GM18870 (cell line): Measurements from ENCODE around the gene DACT2.
"Not testable (repeated sequence)": the region's sequence is repeated elsewhere in the genome, so short reads cannot be mapped to it uniquely, and the experiment has no call there.

Experiments
- ATAC-seq: cut with Tn5 transposase; IDR thresholded peaks from one replicate; pipeline ENCODE4 v1.9.1; 2021; ENCODE audit warnings: moderate library complexity; ENCODE audit not compliant: unreplicated experiment

The DACT2 gene, protein sequence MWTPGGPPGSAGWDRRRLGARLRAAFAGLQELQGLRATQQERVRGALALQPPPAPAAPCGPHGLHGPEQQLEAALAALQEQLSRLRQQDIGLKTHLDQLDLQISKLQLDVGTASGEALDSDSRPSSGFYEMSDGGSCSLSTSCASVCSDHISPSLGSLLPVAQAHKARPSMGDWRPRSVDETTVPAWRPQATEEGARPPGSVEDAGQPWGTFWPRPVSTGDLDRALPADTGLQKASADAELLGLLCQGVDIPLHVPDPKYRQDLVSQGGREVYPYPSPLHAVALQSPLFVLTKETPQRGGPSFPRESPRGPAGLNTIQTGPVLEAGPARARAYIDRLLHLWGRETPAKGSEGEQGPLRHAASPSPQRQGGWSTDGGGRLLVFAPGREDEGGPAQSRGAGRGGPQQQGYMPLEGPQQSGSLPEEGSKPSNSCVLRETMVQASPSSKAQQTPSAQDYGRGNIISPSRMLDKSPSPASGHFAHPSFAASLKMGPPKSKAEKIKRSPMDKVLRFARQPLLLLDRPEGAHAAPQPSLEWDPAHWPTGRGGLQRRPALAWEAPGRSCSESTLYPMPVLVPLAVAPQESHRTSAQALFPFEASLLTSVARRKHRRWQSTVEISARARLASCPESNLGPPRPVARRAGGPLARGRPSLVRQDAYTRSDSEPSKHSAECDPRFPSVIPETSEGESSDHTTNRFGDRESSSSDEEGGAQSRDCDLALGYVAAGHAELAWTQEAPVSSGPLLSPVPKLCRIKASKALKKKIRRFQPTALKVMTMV

DNA sequence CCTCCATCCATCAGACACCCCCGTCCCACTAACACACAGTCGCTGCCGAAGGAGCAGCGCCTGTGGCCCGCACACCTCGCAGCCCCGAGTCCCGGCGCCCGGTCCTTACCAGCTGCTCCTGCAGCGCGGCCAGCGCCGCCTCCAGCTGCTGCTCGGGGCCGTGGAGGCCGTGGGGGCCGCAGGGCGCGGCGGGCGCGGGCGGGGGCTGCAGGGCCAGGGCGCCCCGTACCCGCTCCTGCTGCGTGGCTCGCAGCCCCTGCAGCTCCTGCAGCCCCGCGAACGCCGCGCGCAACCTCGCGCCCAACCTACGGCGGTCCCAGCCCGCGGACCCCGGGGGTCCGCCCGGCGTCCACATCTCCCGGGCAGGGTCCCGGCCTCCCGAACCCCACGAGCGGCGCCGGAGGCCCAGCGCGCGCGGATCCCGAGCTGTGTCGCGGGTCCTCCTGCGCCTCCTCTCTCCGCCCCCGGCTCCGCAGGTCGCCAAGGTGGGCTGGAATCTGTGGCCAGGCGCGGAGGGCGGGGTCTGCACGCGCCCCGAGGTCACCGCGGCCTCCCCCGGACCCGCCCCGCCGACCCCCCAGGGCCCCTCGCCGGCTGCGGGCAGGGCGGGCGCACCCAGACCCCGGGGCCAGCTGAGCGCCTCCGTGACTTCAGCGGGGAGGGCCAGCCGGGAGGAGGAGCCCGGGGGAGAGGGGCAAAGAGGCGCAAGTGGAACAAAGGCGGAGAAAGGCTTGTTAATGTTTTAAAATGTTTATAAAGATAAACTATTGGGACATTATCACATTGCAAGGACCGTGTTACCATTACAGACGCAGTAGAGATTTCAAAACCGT is at the start of gene DACT2:
Gene DACT2, minus strand, starts transcription at position 499 of the 833 bp plus-strand sequence. Its CDS starts 144 bp downstream, at position 355.
- ATAC-seq: no peak

GRCh38 chr6:168368936-168369335 is 49.4 kb upstream of the DACT2 start:
- no peak for ATAC-seq

DNA sequence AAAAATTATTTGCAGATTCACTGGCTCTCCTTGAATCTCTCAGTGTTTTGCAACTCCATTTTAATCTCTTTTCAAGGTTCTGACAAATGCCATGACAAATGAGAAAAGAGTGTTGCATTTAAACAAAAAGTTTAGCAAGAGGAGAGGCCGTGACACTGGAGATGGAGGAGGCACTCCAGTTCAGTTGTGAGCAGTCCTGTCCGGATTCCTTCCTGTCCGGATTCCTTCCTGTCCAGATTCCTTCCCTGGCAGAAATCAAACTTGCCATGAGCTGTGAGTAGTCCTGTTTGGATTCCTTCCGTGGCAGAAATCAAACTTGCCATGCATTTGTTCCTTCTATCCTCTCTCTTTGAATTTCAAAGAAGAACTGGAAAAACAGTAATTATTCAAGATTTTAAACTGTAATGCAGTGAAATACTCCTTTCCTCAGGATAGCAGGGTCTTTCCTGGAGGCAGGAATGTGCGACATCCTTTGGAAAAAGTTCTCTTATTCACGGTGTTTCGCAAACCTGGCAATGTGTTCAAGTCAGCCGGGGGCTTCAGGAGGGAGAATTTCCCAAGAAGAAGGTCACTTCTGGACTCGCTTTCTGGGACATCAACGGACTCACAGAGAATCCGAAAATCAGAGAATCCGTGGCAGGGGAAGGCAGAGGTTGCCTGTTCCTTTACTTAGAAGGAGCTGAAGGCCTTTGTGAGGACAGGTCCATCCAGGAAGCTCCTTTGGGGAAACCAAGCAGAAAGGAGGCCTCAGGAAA is 48.7 kb upstream of the DACT2 start:
- no peak for ATAC-seq

- ATAC-seq: no peak
These were observed 47.7 kb upstream of the DACT2 start for GRCh38 chr6:168367285-168367751.

DNA sequence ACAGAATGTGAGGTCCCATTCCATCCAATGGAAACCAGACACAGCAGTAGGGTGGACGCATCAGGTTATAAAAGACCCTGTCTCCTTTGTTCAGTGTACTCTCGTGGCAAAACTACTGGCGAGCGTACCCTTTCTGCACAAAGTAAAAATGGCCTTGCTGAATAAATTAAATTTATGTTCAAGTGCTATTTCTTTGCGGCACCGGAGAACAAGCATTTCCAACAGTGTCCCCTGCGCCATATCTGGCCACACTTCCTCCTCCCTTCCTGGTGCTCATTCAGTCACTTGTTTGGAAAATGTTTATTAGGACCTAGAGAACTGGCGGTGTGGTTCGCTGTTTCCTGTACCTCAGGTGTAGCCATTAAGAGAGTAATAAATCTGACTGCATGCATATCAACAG is 46.9 kb upstream of the DACT2 start:
- no peak for ATAC-seq

- no peak for ATAC-seq
These were observed 46.0 kb upstream of the DACT2 start for GRCh38 chr6:168365422-168366165.

GRCh38 chr6:168364793-168365421 is 45.3 kb upstream of the DACT2 start:
- ATAC-seq: no peak

GRCh38 chr6:168363811-168364792 is 44.5 kb upstream of the DACT2 start:
- ATAC-seq: no peak

DNA sequence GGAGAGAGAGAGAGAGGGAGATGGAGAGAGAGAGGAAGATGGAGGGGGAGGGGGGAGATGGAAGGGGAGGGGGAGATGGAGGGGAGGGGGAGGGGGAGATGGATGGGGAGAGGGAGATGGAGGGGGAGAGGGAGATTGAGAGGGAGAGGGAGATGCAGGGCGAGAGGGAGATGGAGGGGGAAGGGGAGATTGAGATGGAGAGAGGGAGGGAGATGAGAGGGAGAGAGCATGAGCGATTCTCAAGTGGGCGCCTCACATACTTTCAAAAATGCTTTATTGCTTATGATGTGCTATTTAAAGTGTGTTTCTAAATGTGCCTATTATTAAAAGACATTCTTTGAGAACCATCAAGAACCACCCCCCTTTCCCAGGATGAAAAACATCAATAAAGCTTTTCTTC is 43.7 kb upstream of the DACT2 start:
- ATAC-seq: no peak

DNA sequence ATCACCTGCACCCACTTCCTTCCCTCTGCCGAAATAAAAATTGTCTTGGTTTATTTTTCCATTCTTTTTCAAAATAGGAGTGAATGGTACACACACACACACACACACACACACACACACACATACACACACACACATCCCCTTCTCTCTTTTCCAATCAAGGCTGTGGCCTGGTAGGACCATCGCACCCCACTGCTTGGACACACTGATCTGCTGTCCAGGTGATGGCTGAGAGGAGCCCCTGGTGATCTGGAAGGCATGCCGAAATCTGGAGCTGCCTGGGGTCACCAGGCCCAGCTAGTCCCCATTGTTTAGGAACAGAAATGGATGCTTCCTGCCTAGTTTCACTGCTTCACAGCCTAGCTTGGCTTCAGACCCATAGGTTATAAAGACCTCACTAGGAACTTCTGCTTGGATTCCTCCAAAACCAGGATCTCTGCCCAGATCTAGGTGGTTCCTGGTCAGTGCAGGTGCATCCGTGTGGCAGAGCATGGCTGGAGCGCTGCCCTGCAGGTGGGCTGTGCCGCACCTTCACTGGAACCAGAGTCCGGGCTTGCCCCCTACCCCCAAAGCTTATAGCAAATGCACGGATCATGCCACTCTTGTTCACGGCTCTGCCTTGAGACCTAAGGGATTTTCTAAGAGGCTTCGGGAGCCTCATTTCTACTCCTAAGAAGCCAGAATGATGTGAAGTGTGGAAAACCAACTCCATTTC is 42.9 kb upstream of the DACT2 start:
- no peak for ATAC-seq

GRCh38 chr6:168361766-168362165 is 42.2 kb upstream of the DACT2 start:
- ATAC-seq: no peak

GRCh38 chr6:168359794-168360193 is 40.2 kb upstream of the DACT2 start:
- no peak for ATAC-seq

GRCh38 chr6:168358842-168359420 is 39.4 kb upstream of the DACT2 start:
- ATAC-seq: no peak

- not testable (repeated sequence) for ATAC-seq
These were observed 37.3 kb upstream of the DACT2 start for GRCh38 chr6:168356872-168357271.

GRCh38 chr6:168355716-168356522 is 36.3 kb upstream of the DACT2 start:
- no peak for ATAC-seq

- ATAC-seq: no peak
These were observed 34.8 kb upstream of the DACT2 start for GRCh38 chr6:168354338-168354737.
